Fibroblast of mammary gland (primary cell): ENCODE measurements around the gene CCNL2.
A peak's percentile ranks its signal among the peaks of the same experiment; 100 is the strongest.

ENCODE experiments used
- DNase-seq: peaks from one replicate; pipeline ENCODE4 v3.0.0-alpha.2; 2010; ENCODE audit warnings: low read depth
- H3K4me3 ChIP-seq: 2 replicates; pipeline ENCODE4 v1.5.1; 2011; ENCODE audit warnings: low read depth, mild to moderate bottlenecking, low read length, moderate library complexity; ENCODE audit not compliant: control insufficient read depth
- CTCF ChIP-seq: conservative IDR thresholded peaks from 2 replicates; pipeline ENCODE4 v1.5.1; 2011; ENCODE audit warnings: low read depth, low read length, inconsistent platforms; ENCODE audit not compliant: control insufficient read depth, insufficient read depth

Gene CCNL2

GRCh38 chr1:1367315-1367714 is 31.8 kb downstream of the CCNL2 start:
- DNase-seq: no peak
- H3K4me3 ChIP-seq: no peak overlapping the region
- no peak for TF ChIP-seq CTCF

- TF ChIP-seq CTCF: no peak
- DNase-seq: no peak
- no peak overlapping the region for H3K4me3 ChIP-seq
Measured at GRCh38 chr1:1366699-1367066, 32.5 kb downstream of the CCNL2 start.

- no peak for DNase-seq
- TF ChIP-seq CTCF: no peak
- no peak overlapping the region for H3K4me3 ChIP-seq
Measured at GRCh38 chr1:1365875-1366698, 33.0 kb downstream of the CCNL2 start.

GRCh38 chr1:1364266-1364665 is 34.9 kb downstream of the CCNL2 start:
- DNase-seq: no peak
- no peak overlapping the region for H3K4me3 ChIP-seq
- TF ChIP-seq CTCF: no peak

- H3K4me3 ChIP-seq: no peak overlapping the region
- TF ChIP-seq CTCF: peak; percentile 26
- peak; percentile 84 for DNase-seq
Measured at GRCh38 chr1:1361982-1362423, 37.1 kb downstream of the CCNL2 start.

- no peak overlapping the region for H3K4me3 ChIP-seq
- TF ChIP-seq CTCF: no peak
- DNase-seq: no peak
Measured at GRCh38 chr1:1361233-1361981, 37.7 kb downstream of the CCNL2 start.
